K562 (cell line): ENCODE data around the gene ARFRP1. TPM values are rescaled to one million over a fixed set of nuclear protein-coding genes. Genes with fewer than 3 reads are reported as not detected.
"Not testable (repeated sequence)": the region's sequence is repeated elsewhere in the genome, so short reads cannot be mapped to it uniquely, and the experiment has no call there.

ENCODE experiments used
- ATAC-seq: fragments of 200-7000 bp; cut with Tn5 transposase; 3 replicates; pipeline ENCODE4 v1.9.1; 2020; ENCODE audit warnings: moderate library complexity
- BruUV-seq: library from RNA; stranded (reverse); fragments of 400-500 nt; replicated peaks from 2 replicates; lab custom pipeline; 2021; lab: Mats Ljungman, UMichigan
- CTCF ChIA-PET: fragments of 300-600 bp; formaldehyde crosslinking; extraction: SDS; loops from one replicate; lab custom pipeline; 2021; ENCODE audit warnings: low intra/inter-chr PET ratio; lab: Yijun Ruan, JAX
- POLR2A ChIA-PET: fragments of 300-600, 350-650 bp; sonication (Branson Sonifier 250); formaldehyde crosslinking; extraction: SDS; loops from one replicate; lab custom pipeline; 2021; ENCODE audit warnings: antibody characterized with exemption, inconsistent platforms; lab: Yijun Ruan, JAX
- DNase-seq, 4 experiments: peaks; one replicate each; pipeline versions ENCODE4 v3.0.0 to v3.0.0-alpha.2; 2011 to 2018; ENCODE audit warnings: low spot score in 3 of 4, mixed read lengths in 3 of 4; ENCODE audit errors: extremely low read depth in 1 of 4
- FAIRE-seq: peaks from 2 replicates; lab custom pipeline; 2011; peaks lifted over from hg19 to GRCh38; lab: Jason Lieb, UNC
- H2AFZ ChIP-seq: 2 replicates; pipeline ENCODE4 v1.6.0; 2011; ENCODE audit warnings: low read depth, low read length, control low read depth, inconsistent platforms
- H3K27ac ChIP-seq: fragments of 200-600 bp; 3 replicates; pipeline ENCODE4 v1.8.0; 2011; ENCODE audit warnings: low read depth, mild to moderate bottlenecking, control low read depth, inconsistent platforms, low read length, moderate library complexity, mixed read lengths; ENCODE audit errors: extremely low read depth
- H3K27me3 ChIP-seq, 2 experiments: fragments of 300-600 bp in 1 of 2; 2 replicates in 1 of 2; 3 replicates in 1 of 2; pipeline versions ENCODE4 v1.6.0 to v1.8.0; 2011; ENCODE audit warnings: inconsistent platforms in 2 of 2, low read length in 2 of 2, mild to moderate bottlenecking in 1 of 2, mixed read lengths in 1 of 2, moderate library complexity in 1 of 2; ENCODE audit not compliant: control insufficient read depth in 2 of 2, insufficient read depth in 2 of 2
- H3K36me3 ChIP-seq: fragments of 300-600 bp; 3 replicates; pipeline ENCODE4 v1.8.0; 2011; ENCODE audit warnings: mild to moderate bottlenecking, low read length, inconsistent platforms; ENCODE audit not compliant: control insufficient read depth, insufficient read depth
- H3K4me1 ChIP-seq, 2 experiments: fragments of 200-600 bp in 1 of 2; replicated peaks in 1 of 2; 2 replicates in 1 of 2; 3 replicates in 1 of 2; pipeline versions ENCODE4 v1.5.1 to v1.8.0; 2011; ENCODE audit warnings: inconsistent platforms in 2 of 2, low read length in 2 of 2, mild to moderate bottlenecking in 1 of 2, mixed read lengths in 1 of 2, moderate library complexity in 1 of 2; ENCODE audit not compliant: control insufficient read depth in 2 of 2, insufficient read depth in 2 of 2
- H3K4me2 ChIP-seq: 2 replicates; pipeline ENCODE4 v1.6.1; 2011; ENCODE audit warnings: low read length, control low read depth, inconsistent platforms, mixed read lengths; ENCODE audit not compliant: insufficient read depth
- H3K4me3 ChIP-seq: fragments of 200-600 bp; sonication (generic), shearing (Covaris generic); 2 replicates; pipeline ENCODE4 v1.5.1; 2016; ENCODE audit warnings: control low read depth, inconsistent platforms
- H3K79me2 ChIP-seq: fragments of 200-600 bp; 3 replicates; pipeline ENCODE4 v1.8.0; 2011; ENCODE audit warnings: low read length, inconsistent platforms; ENCODE audit not compliant: control insufficient read depth, insufficient read depth
- H3K9ac ChIP-seq, 2 experiments: 2 replicates each; pipeline versions ENCODE4 v1.6.0 to v1.6.1; 2011; ENCODE audit warnings: low read depth in 2 of 2, low read length in 2 of 2, control low read depth in 1 of 2, inconsistent platforms in 1 of 2, mild to moderate bottlenecking in 1 of 2, mixed read lengths in 1 of 2; ENCODE audit not compliant: insufficient read depth in 1 of 2
- H3K9me1 ChIP-seq: one replicate; pipeline ENCODE4 v1.6.0; 2011; ENCODE audit warnings: inconsistent platforms, mild to moderate bottlenecking, low read length, moderate library complexity; ENCODE audit not compliant: control insufficient read depth, insufficient read depth
- H3K9me3 ChIP-seq: replicated peaks from 2 replicates; pipeline ENCODE4 v1.5.1; 2011; ENCODE audit warnings: low read depth, low read length, inconsistent platforms; ENCODE audit not compliant: control insufficient read depth, insufficient read depth
- H4K20me1 ChIP-seq: replicated peaks from 2 replicates; pipeline ENCODE4 v1.6.1; 2011; ENCODE audit warnings: low read length, inconsistent platforms, mixed read lengths; ENCODE audit not compliant: control insufficient read depth, insufficient read depth
- ATF7 ChIP-seq: fragments of 450-650 bp; IDR thresholded peaks from 2 replicates; pipeline ENCODE4 v1.7.1; 2014; ENCODE audit warnings: mild to moderate bottlenecking, moderate library complexity
- EP400 ChIP-seq: fragments of 450-650 bp; IDR thresholded peaks from 2 replicates; pipeline ENCODE4 v1.6.1; 2017; ENCODE audit warnings: antibody characterized with exemption, mild to moderate bottlenecking, moderate library complexity
- FOXK2 ChIP-seq, 2 experiments: fragments of 450-650 bp; IDR thresholded peaks in 1 of 2; conservative IDR thresholded peaks in 1 of 2; 2 replicates each; pipeline ENCODE4 v1.6.1; 2016; ENCODE audit warnings: low read depth in 2 of 2, mild to moderate bottlenecking in 1 of 2
- GATAD2B ChIP-seq: fragments of 450-650 bp; IDR thresholded peaks from 2 replicates; pipeline ENCODE4 v1.6.1; 2017; ENCODE audit warnings: mild to moderate bottlenecking, borderline replicate concordance
- IFI16 ChIP-seq: fragments of 250-450 bp; sonication (Bioruptor Pico); IDR thresholded peaks from 2 replicates; pipeline ENCODE4 v2.1.2; 2022; ENCODE audit warnings: mild to moderate bottlenecking, inconsistent platforms
- MAZ ChIP-seq, 2 experiments: fragments of 450-650 bp in 1 of 2; sonication (generic) in 1 of 2; formaldehyde crosslinking; IDR thresholded peaks in 1 of 2; conservative IDR thresholded peaks in 1 of 2; 2 replicates each; pipeline versions ENCODE4 v1.4.0 to v1.5.0; 2020; ENCODE audit warnings: mild to moderate bottlenecking in 1 of 2, missing genetic modification reagents in 1 of 2
- PHB ChIP-seq: fragments of 250-450 bp; sonication (Bioruptor Pico); IDR thresholded peaks from 2 replicates; pipeline ENCODE4 v1.5.0; 2021
- PPARD ChIP-seq: fragments of 250-450 bp; sonication (Bioruptor Pico); IDR thresholded peaks from 2 replicates; pipeline ENCODE4 v1.8.0; 2022; ENCODE audit warnings: inconsistent platforms, mild to moderate bottlenecking, moderate library complexity
- PRMT5 ChIP-seq: sonication (generic); formaldehyde crosslinking; IDR thresholded peaks from 2 replicates; pipeline ENCODE4 v1.5.0; 2020; ENCODE audit warnings: missing genetic modification reagents
- SMAD4 ChIP-seq: fragments of 250-450 bp; sonication (Bioruptor Pico); conservative IDR thresholded peaks from 2 replicates; pipeline ENCODE4 v1.8.0; 2021; ENCODE audit warnings: inconsistent platforms, mild to moderate bottlenecking, moderate library complexity
- SRSF7 ChIP-seq: fragments of 200-400 bp; formaldehyde crosslinking; optimal IDR thresholded peaks from 2 replicates; pipeline ENCODE3; 2017; ENCODE audit warnings: mild to moderate bottlenecking, low read depth, low read length
- TFAM ChIP-seq: fragments of 250-450 bp; sonication (Bioruptor Pico); conservative IDR thresholded peaks from 2 replicates; pipeline ENCODE4 v1.5.0; 2021; ENCODE audit warnings: mild to moderate bottlenecking, moderate library complexity
- TGIF2 ChIP-seq: sonication (generic); formaldehyde crosslinking; IDR thresholded peaks from 2 replicates; pipeline ENCODE4 v1.8.1; 2022; ENCODE audit warnings: mild to moderate bottlenecking, missing genetic modification reagents, moderate library complexity
- ZFP36 ChIP-seq: fragments of 150-350 bp; IDR thresholded peaks from 2 replicates; pipeline ENCODE4 v1.6.1; 2018; ENCODE audit warnings: low read length, low read depth; ENCODE audit not compliant: partially characterized antibody
- WGBS: fragments of 100-300 bp; shearing (Covaris generic); methylation state at CpG from one replicate; pipeline ENCODE4 v1.1.6; 2016; ENCODE audit warnings: low coverage, mixed read lengths; ENCODE audit not compliant: insufficient coverage; ENCODE audit errors: missing lambda C conversion rate; 5-methylcytosine and 5-hydroxymethylcytosine counted together
- in situ Hi-C: fragments of 300-500 bp; cut with MboI; formaldehyde crosslinking; loops from 4 replicates; pipeline ENCODE4 v1.15.0; 2018; ENCODE audit warnings: inconsistent platforms, mixed read lengths
- intact Hi-C: fragments of 100-400 bp; cut with micrococcal nuclease; formaldehyde crosslinking; loops from 2 replicates; pipeline ENCODE4 v1.14.2; 2022
- polyA plus RNA-seq, 8 experiments: library from polyadenylated mRNA; depleted of rRNA in 4 of 8; stranded (reverse) in 5 of 8; unstranded in 3 of 8; fragments of >200 nt; fragmentation: Nextera tagmentation in 2 of 8; fragmentation: Illumina TruSeq in 1 of 8; extraction: Ambion mirVana in 2 of 8; extraction: Trizol in 1 of 8; gene quantifications; 2 replicates each; pipeline versions ENCODE4 v1.2.1 to v1.2.3, GENCODE V29; 2011 to 2014; ENCODE audit warnings: inconsistent platforms in 1 of 8, missing spikeins in 1 of 8
- total RNA-seq, 7 experiments: library from RNA; depleted of rRNA in 6 of 7; stranded (reverse); fragments of >200 nt in 6 of 7; fragmentation: Illumina TruSeq in 2 of 7; extraction: Trizol in 2 of 7; gene quantifications; 2 replicates each; pipeline versions ENCODE4 v1.2.1 to v1.2.3, GENCODE V29; 2011 to 2021; ENCODE audit warnings: low replicate concordance in 1 of 7

The ARFRP1 gene
- total and polyA plus RNA-seq, 9 of the 15 experiments (the other 6 are each of a cell fraction or from before 2014, with no cell fraction given): 2.2 to 78.9 (median 37.3) TPM

DNA sequence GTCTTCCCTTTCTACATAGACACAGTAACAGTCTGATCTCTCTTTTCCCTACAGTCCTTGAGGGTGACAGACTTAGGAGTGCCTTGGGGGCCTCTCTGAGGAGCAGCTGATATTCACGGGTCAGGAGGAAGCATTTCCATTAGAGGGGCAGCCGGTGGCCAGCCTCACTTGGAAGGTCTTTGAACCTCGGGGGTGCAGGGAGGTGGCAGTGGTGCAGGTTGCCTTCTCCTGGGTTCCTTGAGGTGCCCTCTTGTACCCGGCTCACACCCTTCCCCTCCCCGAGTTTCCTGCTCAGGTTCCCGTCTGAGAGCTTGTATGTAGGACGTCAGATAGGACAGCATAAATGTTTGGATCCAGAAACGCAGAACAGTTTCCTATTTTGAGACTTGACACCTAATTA, 47.2 kb downstream of the ARFRP1 start:
- intact Hi-C loops: no loop called here
- Histone ChIP-seq H3K27me3 (no peaks in the 10 kb centered on the region), H2AFZ (no peak overlapping the region), H3K4me3 (no peak overlapping the region), H3K36me3 (peaks cover 59% of the 10 kb centered on the region; the same call in 2 of the 3 replicates), H3K27ac (no peak overlapping the region), H3K4me1 (peaks cover 18 to 54% of the 10 kb centered on the region in 2 experiments), H3K4me2 (no peak overlapping the region), H4K20me1 (no peaks in the 10 kb centered on the region), H3K79me2 (peaks cover 25% of the 10 kb centered on the region), H3K9me3 (no peaks in the 10 kb centered on the region), H3K9me1 (peaks cover 3% of the 10 kb centered on the region), H3K9ac (no peak overlapping the region)
- BruUV-seq: no TSS peak
- DNase-seq (no peak), FAIRE-seq (no peak), ATAC-seq (no peak)
- POLR2A ChIA-PET: no interaction called here
- TF ChIP-seq SRSF7 (no peak), EP400 (no peak), PHB (CRISPR knock-in tag) (no peak), GATAD2B (no peak), ATF7 (no peak), SMAD4 (CRISPR knock-in tag) (no peak), PPARD (CRISPR knock-in tag) (no peak), MAZ (CRISPR knock-in tag; conservative IDR thresholded peaks at IDR 0.05 in 1 of 2, IDR thresholded peaks at IDR 0.05 in 1 of 2) (no peak), TGIF2 (CRISPR knock-in tag) (no peak), IFI16 (CRISPR knock-in tag) (no peak), PRMT5 (CRISPR knock-in tag) (no peak), TFAM (CRISPR knock-in tag) (no peak), FOXK2 (conservative IDR thresholded peaks at IDR 0.05 in 1 of 2, IDR thresholded peaks at IDR 0.05 in 1 of 2; ENCODE audit: low read depth in 2 of 2) (no peak), ZFP36 (no peak)
- in situ Hi-C loops: no loop called here
- WGBS: 78% methylated on average over 7 of the region's 8 CpGs
- CTCF ChIA-PET: no interaction called here

- BruUV-seq, CTCF ChIA-PET: not testable (repeated sequence)
These were observed 47.6 kb downstream of the ARFRP1 start for GRCh38 chr20:63660174-63660573.

More at GRCh38 chr20:63660174-63660573, 47.6 kb downstream of the ARFRP1 start:
- H3K27ac ChIP-seq, FAIRE-seq, intact Hi-C loops, H2AFZ ChIP-seq, in situ Hi-C loops, H3K9me3 ChIP-seq, ATAC-seq, H3K4me3 ChIP-seq, H3K27me3 ChIP-seq, POLR2A ChIA-PET, DNase-seq, H4K20me1 ChIP-seq, H3K9ac ChIP-seq, H3K9me1 ChIP-seq, H3K4me2 ChIP-seq: not testable (repeated sequence)
- Histone ChIP-seq H3K79me2 (peaks cover 25% of the 10 kb centered on the region), H3K4me1 (peaks cover 18 to 53% of the 10 kb centered on the region in 2 experiments), H3K36me3 (peaks cover 55% of the 10 kb centered on the region; the same call in 2 of the 3 replicates)
- WGBS: 83% methylated on average over 10 of the region's 10 CpGs
